Measurements from ENCODE around the gene KLK10.
"Not testable (repeated sequence)": the region's sequence is repeated elsewhere in the genome, so short reads cannot be mapped to it uniquely, and the experiment has no call there.

Gene KLK10

GRCh38 chr19:50975766-50976165 lies 43.7 kb downstream of the KLK10 start:
- DNase-seq = no peak
- in situ Hi-C loops (cut with MboI; ENCODE audit: low pct_unique_long_range_greater_than_20kb, low sequenced_read_pairs) = no loop called here

GRCh38 chr19:50974702-50975556 lies 44.6 kb downstream of the KLK10 start:
- DNase-seq = no peak
- in situ Hi-C loops (cut with MboI; ENCODE audit: low pct_unique_long_range_greater_than_20kb, low sequenced_read_pairs) = no loop called here

- no peak for DNase-seq
- in situ Hi-C loops (cut with MboI; ENCODE audit: low pct_unique_long_range_greater_than_20kb, low sequenced_read_pairs) = no loop called here
Measured at GRCh38 chr19:50972795-50973376, 46.6 kb downstream of the KLK10 start.

- DNase-seq; in situ Hi-C loops (cut with MboI; ENCODE audit: low pct_unique_long_range_greater_than_20kb, low sequenced_read_pairs): not testable (repeated sequence)
Measured at GRCh38 chr19:50969810-50970209, 49.7 kb downstream of the KLK10 start.

GRCh38 chr19:50969413-50969760 lies 50.1 kb downstream of the KLK10 start, which contains the start of gene KLK6:
TSS of gene KLK6 (minus strand) at chr19:50969591. CDS start at chr19:50968104, 1,487 bp downstream.
- in situ Hi-C loops (cut with MboI; ENCODE audit: low pct_unique_long_range_greater_than_20kb, low sequenced_read_pairs) = no loop called here
- DNase-seq = no peak

- no peak for DNase-seq
- in situ Hi-C loops (cut with MboI; ENCODE audit: low pct_unique_long_range_greater_than_20kb, low sequenced_read_pairs) = no loop called here
Measured at GRCh38 chr19:50968716-50969412, 50.6 kb downstream of the KLK10 start.

- DNase-seq = no peak
- in situ Hi-C loops (cut with MboI; ENCODE audit: low pct_unique_long_range_greater_than_20kb, low sequenced_read_pairs) = no loop called here
Measured at GRCh38 chr19:50967929-50968715, 51.4 kb downstream of the KLK10 start.

- no peak for DNase-seq
- in situ Hi-C loops (cut with MboI; ENCODE audit: low pct_unique_long_range_greater_than_20kb, low sequenced_read_pairs) = no loop called here
Measured at GRCh38 chr19:50964266-50964665, 55.2 kb downstream of the KLK10 start.

- in situ Hi-C loops (cut with MboI; ENCODE audit: low pct_unique_long_range_greater_than_20kb, low sequenced_read_pairs) = no loop called here
- DNase-seq = no peak
Measured at GRCh38 chr19:50963381-50963780, 56.1 kb downstream of the KLK10 start.

Data from KBM-7 (cell line).